HG02759 (cell line): ENCODE results near the gene DIAPH3.

Experiments
- ATAC-seq: cut with Tn5 transposase; IDR thresholded peaks from one replicate; pipeline ENCODE4 v1.9.1; 2021; ENCODE audit warnings: mild to moderate bottlenecking, moderate library complexity; ENCODE audit not compliant: unreplicated experiment

The DIAPH3 gene

GRCh38 chr13:59879281-59879680, 284.4 kb downstream of the DIAPH3 start:
- no peak for ATAC-seq

GRCh38 chr13:59877933-59878332, 285.8 kb downstream of the DIAPH3 start:
- ATAC-seq: no peak

GRCh38 chr13:59874973-59875372, 288.8 kb downstream of the DIAPH3 start:
- no peak for ATAC-seq

GRCh38 chr13:59873856-59874255, 289.9 kb downstream of the DIAPH3 start:
- no peak for ATAC-seq

GRCh38 chr13:59873309-59873708, 290.4 kb downstream of the DIAPH3 start:
- ATAC-seq: no peak

- ATAC-seq: no peak
Measured at GRCh38 chr13:59867867-59868266, 295.9 kb downstream of the DIAPH3 start.

- ATAC-seq: no peak
Measured at GRCh38 chr13:59865398-59865797, 298.3 kb downstream of the DIAPH3 start.

- no peak for ATAC-seq
Measured at GRCh38 chr13:59863621-59864020, 300.1 kb downstream of the DIAPH3 start.

GRCh38 chr13:59861676-59862075, 302.1 kb downstream of the DIAPH3 start:
- ATAC-seq: no peak

- no peak for ATAC-seq
Measured at GRCh38 chr13:59856281-59856810, 307.4 kb downstream of the DIAPH3 start.

- ATAC-seq: no peak
Measured at GRCh38 chr13:59846845-59847620, 316.7 kb downstream of the DIAPH3 start.

GRCh38 chr13:59843040-59843439, 320.7 kb downstream of the DIAPH3 start:
- no peak for ATAC-seq

GRCh38 chr13:59842507-59842906, 321.2 kb downstream of the DIAPH3 start:
- no peak for ATAC-seq

GRCh38 chr13:59839186-59839585, 324.5 kb downstream of the DIAPH3 start:
- no peak for ATAC-seq

GRCh38 chr13:59837101-59837500, 326.6 kb downstream of the DIAPH3 start:
- no peak for ATAC-seq

GRCh38 chr13:59835569-59835968, 328.2 kb downstream of the DIAPH3 start:
- ATAC-seq: no peak

- no peak for ATAC-seq
Measured at GRCh38 chr13:59834801-59835200, 328.9 kb downstream of the DIAPH3 start.

GRCh38 chr13:59829690-59830089, 334.0 kb downstream of the DIAPH3 start:
- ATAC-seq: no peak

GRCh38 chr13:59823486-59823885, 340.2 kb downstream of the DIAPH3 start:
- no peak for ATAC-seq

GRCh38 chr13:59809564-59809963, 354.2 kb downstream of the DIAPH3 start:
- no peak for ATAC-seq

- no peak for ATAC-seq
Measured at GRCh38 chr13:59806801-59807200, 356.9 kb downstream of the DIAPH3 start.

- ATAC-seq: no peak
Measured at GRCh38 chr13:59801107-59801880, 362.4 kb downstream of the DIAPH3 start.
